HG03571 (cell line): ENCODE measurements around the gene SPATA32.

ENCODE experiments used
- ATAC-seq: cut with Tn5 transposase; IDR thresholded peaks from one replicate; pipeline ENCODE4 v1.9.1; 2021; ENCODE audit not compliant: unreplicated experiment

The SPATA32 gene

GRCh38 chr17:45231481-45232116 is 30.3 kb downstream of the SPATA32 start:
- ATAC-seq, result no peak

GRCh38 chr17:45230787-45231480 is 31.0 kb downstream of the SPATA32 start:
- no peak for ATAC-seq

GRCh38 chr17:45230410-45230786 is 31.5 kb downstream of the SPATA32 start:
- no peak for ATAC-seq

- no peak for ATAC-seq
These were observed 32.0 kb downstream of the SPATA32 start for GRCh38 chr17:45229681-45230409.

- peak; percentile 24 for ATAC-seq
These were observed 32.9 kb downstream of the SPATA32 start for GRCh38 chr17:45228763-45229539.

DNA sequence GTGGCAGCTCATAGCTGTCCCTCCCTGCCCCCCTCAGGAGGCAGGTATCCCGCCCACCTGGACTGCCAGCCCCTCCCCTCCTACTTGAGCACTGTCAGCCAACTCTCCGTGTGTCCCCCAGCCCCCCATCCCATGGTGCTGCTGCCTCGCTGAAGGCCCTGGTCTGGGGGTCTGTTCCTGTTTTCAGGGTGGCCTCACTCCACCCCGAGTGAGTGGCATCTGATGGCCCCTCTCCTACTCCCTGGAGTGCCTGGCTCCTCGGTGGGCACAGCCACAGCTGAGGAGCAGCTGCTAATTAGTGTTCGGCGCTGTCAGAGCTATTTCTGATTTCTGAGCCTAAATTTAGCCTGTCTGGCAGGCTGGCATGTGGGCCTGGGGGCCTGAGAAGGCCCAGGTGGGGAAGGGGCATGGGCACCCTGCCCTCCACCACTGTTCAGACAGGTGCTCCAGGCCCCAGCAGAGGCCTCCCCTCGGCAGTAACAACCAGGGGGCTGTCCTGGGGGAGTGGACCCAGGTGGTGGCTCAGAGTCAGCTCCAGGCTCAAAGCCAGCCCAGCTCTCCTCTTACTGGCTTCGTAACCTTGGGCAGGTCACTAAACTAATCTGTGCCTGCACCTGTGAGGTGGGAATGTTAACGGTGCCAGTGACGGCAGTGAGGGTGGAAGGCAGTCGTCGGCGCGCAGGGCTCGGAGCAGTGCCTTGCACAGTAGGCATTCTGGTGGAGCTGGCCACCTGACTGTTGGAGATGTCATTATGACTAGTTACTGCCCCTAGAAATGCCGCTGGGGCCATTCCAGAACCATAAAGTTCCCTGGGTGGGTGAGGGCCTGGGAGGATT is 33.8 kb downstream of the SPATA32 start:
- no peak for ATAC-seq

DNA sequence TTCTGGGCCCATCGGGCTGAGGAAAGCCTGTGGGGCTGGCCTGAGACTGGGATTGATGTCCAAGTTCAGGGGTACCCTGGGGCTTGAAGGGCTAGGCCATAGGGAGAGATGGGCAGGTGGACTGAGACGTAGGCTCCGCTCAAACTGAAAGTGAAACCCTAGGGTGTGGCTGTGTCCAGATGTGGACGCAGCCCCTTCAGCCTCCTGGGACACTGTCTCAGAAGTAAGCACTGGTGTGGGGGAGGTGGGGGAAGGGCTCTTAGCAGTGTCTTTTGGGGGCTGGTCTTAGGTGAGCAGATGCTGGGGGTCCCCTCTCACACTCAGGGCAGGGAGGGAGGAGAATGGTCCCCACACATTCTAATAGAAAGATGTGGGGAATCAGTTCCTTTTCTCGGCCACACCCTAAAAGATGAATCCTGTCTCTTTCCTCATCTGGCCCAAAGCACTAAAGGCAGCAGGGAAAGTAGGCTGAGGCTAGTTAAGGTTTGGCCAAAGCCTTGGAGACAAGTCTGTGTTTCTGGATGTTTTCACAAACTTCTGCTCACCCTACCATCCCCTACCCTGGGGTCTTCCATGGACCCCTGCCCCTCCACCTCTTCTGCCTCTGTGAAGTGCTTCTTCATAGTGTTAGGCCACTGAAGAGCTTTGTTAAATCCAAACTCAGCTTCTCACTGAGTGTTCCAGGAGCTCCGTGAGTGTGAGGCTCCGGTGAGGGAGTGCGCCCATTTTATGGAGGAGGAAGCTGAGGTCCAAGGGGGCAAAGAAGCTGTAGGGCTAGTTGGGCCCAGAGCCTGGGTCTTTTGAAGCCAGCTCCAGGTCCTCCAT is 34.6 kb downstream of the SPATA32 start:
- ATAC-seq, result no peak

DNA sequence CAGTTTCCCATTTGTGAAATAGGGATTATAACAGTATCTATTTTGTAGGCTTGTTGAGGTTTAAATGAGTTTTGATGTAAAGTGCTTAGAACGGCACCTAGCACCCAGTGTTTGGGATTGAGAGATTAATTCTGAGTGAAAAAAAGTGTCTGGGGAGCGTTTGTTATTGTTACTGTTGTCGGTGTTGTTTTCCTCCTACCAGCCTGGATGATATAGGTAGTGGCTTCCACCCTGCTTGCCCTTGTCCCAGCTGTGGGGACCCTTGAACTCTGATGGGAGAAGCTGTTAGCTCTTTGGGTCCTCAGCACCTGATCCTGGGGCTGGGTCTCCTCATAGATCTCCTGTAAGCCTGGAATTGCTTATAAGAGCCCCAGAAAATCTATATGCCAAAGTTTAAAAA is 35.3 kb downstream of the SPATA32 start:
- no peak for ATAC-seq

GRCh38 chr17:45225964-45226530 is 35.8 kb downstream of the SPATA32 start:
- ATAC-seq, result peak; percentile 36

- ATAC-seq, result no peak
These were observed 36.7 kb downstream of the SPATA32 start for GRCh38 chr17:45225051-45225700.

GRCh38 chr17:45224671-45225050 is 37.2 kb downstream of the SPATA32 start:
- ATAC-seq, result no peak

GRCh38 chr17:45223539-45224528 is 38.1 kb downstream of the SPATA32 start:
- ATAC-seq, result no peak

DNA sequence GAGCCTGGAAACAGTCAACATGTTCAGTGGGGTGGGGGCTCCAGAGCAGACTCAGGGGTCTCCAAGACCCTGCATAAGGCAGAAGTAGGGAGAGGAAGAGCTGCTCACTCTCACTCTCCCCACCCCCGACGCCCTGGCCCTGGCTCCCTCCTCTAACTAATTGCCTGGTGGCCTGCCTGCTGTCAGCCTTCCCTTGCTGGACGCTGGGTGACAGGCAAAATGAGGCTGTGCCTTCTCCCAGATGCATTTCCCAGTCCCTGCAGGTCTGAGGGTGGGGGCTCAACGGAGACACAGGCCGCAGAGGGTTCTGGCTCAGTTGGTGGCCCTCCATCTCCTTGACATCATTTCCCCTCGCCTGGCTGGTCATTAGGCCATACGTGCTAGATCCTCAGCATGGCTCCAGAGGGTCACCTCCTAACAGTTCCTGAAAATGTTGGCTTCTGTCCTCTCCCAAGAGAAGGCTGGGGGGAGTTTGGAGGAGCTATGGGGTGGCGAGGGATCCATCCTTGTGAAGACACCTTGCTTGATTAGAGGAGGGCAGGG is 38.8 kb downstream of the SPATA32 start:
- ATAC-seq, result no peak

GRCh38 chr17:45222289-45222995 is 39.5 kb downstream of the SPATA32 start:
- ATAC-seq, result no peak

GRCh38 chr17:45222014-45222288 is 39.9 kb downstream of the SPATA32 start:
- ATAC-seq, result no peak

GRCh38 chr17:45221081-45222013 is 40.5 kb downstream of the SPATA32 start, which contains the start of gene FMNL1:
Gene FMNL1 (plus strand): TSS chr17:45221885. CDS start chr17:45222125, 240 bp downstream.
- ATAC-seq, result no peak
